HL-60/S4 treated with retinoic acid at 250 ng/mL for 4 days and 3 days (cell line): Measurements from ENCODE around the gene MGAT2.
"Not testable (repeated sequence)": the region's sequence is repeated elsewhere in the genome, so short reads cannot be mapped to it uniquely, and the experiment has no call there.

Source experiments
- in situ Hi-C: fragments of 300-500 bp; cut with MboI; formaldehyde crosslinking; loops from 2 replicates; pipeline ENCODE4 v1.7.0; 2022; ENCODE audit warnings: low sequenced_read_pairs

Gene MGAT2

GRCh38 chr14:49612251-49612650, 8.3 kb upstream of the MGAT2 start:
- in situ Hi-C loops: no loop called here

DNA sequence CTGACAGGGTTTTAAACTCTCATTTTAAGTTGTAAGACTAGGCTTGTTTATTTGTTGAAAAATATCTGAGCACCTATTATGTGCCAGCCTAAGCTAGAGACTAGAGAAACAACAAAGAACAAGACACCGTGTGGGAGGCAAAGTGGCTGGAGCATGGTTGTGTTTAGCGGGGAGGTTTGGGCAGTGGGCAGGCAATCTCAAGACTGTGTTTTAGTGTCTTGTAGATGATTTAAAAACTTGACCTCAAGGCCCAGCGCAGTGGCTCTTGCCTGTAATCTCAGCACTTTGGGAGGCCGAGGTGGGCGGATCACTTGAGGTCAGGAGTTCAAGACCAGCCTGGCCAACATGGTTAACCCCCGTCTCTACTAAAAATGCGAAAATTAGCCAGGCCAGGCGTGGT, 7.9 kb upstream of the MGAT2 start:
- in situ Hi-C loops: no loop called here

- in situ Hi-C loops: no loop called here
These were observed 6.4 kb upstream of the MGAT2 start for GRCh38 chr14:49614196-49614595.

GRCh38 chr14:49615776-49616175, 4.8 kb upstream of the MGAT2 start:
- in situ Hi-C loops: no loop called here

DNA sequence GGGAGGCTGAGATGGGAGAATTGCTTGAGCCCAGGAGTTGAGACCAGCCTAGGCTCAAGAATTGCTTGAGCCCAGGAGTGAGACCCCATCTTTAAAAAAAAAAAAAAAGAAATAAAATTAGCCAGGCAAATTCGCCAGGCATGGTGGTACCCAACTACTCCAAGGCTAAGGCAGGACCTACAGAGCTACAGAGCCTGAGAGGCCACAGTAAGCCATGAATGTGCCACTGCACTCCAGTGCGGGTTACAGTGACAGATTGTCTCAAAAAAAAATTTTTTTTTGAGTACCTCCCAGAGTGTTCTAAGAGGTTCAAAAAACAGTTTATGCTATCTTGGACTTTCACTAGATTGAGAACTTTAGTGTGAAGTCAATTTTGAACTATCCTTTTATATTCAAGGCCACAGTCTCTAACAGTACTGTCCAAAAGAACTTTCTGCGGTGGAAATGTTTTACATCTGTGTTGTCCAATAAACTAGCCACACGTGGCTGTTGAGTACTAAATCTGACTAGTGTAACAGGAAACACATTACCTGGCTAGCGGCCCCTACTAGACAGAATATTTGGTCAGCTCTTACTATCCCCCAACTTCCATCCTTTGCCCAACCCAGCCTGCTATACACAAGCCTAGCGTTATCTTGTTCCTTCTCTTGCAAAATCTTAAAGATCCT, 2.6 kb upstream of the MGAT2 start:
- in situ Hi-C loops: no loop called here

DNA sequence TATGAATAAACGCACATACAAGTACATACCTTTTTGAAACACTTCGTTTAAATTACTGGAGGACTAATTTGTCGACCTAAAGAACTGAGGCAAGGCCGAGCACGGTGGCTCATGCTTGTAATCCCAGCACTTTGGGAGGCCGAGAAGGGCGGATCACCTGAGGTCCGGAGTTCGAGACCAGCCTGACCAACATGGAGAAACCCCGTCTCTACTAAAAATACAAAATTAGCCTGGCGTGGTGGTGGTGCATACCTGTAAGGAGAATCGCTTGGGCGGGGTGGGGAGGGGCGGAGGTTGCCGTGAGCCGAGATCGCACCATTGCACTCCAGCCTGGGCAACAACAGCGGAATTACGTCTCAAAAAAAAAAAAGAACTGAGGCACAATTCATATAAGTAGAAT, 1.3 kb upstream of the MGAT2 start:
- in situ Hi-C loops: not testable (repeated sequence)

DNA sequence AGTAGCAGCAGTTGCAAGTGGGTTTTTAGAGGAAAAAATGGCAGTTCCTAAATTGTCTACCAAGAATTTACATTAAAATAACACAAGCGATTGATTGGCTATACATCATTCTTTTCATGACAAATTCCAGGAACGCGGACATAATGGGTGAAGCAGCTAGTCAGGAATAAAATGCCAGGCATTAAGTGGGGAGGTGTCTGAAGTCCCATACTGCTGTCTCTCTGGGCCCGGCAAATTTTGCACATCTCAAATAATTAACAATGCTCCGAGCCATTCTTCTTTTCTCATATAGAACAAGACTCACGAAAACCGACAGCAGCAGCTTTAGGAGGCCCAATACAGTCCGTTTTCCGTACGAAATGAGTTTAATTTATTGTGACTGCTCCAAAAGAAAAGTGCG, 869 bp upstream of the MGAT2 start:
- in situ Hi-C loops: no loop called here

DNA sequence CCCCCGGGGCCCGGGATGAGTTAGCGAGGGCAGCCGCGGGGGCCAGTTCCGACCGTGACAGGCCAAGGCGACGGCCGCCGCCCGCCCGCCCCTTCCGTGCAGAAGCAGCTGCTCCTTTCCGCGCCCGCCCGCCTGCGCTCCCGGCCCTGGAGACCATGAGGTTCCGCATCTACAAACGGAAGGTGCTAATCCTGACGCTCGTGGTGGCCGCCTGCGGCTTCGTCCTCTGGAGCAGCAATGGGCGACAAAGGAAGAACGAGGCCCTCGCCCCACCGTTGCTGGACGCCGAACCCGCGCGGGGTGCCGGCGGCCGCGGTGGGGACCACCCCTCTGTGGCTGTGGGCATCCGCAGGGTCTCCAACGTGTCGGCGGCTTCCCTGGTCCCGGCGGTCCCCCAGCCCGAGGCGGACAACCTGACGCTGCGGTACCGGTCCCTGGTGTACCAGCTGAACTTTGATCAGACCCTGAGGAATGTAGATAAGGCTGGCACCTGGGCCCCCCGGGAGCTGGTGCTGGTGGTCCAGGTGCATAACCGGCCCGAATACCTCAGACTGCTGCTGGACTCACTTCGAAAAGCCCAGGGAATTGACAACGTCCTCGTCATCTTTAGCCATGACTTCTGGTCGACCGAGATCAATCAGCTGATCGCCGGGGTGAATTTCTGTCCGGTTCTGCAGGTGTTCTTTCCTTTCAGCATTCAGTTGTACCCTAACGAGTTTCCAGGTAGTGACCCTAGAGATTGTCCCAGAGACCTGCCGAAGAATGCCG, 699 bp downstream of the MGAT2 start:
- in situ Hi-C loops: no loop called here

DNA sequence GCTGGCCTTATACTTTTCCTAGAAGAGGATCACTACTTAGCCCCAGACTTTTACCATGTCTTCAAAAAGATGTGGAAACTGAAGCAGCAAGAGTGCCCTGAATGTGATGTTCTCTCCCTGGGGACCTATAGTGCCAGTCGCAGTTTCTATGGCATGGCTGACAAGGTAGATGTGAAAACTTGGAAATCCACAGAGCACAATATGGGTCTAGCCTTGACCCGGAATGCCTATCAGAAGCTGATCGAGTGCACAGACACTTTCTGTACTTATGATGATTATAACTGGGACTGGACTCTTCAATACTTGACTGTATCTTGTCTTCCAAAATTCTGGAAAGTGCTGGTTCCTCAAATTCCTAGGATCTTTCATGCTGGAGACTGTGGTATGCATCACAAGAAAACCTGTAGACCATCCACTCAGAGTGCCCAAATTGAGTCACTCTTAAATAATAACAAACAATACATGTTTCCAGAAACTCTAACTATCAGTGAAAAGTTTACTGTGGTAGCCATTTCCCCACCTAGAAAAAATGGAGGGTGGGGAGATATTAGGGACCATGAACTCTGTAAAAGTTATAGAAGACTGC, 1.5 kb downstream of the MGAT2 start:
- in situ Hi-C loops: no loop called here

DNA sequence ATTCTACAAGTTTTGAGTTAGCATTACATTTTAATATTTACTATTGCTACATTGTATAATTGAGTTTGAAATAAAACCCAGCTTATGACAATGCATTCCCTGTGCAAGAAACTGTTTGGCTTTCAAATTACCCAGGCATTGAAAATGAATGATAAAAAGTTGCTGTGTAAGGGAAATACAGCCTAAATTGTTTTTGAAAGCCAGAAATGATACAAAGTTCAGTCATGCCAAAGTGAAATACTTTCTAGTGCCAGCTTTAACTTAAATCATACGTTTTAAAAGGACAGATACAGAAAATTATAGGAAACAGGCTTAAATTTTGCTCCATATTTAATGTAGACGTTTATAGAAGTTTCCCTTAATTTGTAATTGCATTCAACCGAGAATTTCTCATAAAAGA, 2.8 kb downstream of the MGAT2 start:
- in situ Hi-C loops: no loop called here

DNA sequence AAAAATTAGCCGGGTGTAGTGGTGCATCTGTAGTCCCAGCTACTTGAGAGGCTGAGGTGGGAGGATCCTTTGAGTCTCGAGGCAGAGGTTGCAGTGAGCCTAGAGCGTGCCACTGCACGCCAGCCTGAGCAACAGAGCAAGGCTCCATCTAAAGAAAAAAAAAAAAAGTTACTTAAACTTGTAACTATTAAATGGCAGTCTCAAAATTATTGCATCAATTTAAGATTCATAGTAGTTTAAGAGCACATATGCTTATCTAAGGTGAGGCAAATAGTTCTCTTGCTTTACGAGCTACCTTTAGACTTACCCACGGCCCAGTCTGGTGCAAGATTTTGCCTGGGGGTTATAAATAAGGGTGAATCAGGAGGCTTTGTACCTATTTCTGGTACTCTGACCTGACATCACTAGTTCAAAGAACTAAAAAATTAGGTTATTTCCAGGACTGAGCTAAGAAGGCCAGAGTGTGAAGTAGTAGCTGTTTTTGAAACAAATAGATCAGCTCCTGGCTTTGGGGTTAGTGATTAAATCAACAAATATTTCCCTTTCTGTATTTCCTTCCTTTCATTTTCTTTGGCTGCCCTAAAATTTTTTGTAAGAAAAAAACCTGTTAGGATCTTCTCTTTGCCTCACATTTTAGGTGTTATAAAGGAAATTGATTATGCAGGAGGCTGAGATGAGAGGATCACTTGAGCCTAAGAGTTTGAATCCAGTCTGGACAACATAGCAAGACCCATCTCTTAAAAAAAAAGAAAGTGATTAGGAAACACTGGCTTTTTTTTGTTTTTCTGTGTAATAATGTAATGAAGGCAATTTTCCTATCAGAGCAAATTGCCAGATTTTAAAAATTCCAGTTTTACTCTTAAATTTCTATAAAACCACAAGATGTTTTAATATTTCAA, 3.6 kb downstream of the MGAT2 start:
- in situ Hi-C loops: no loop called here

- in situ Hi-C loops: no loop called here
These were observed 13.3 kb downstream of the MGAT2 start for GRCh38 chr14:49633640-49634546.

DNA sequence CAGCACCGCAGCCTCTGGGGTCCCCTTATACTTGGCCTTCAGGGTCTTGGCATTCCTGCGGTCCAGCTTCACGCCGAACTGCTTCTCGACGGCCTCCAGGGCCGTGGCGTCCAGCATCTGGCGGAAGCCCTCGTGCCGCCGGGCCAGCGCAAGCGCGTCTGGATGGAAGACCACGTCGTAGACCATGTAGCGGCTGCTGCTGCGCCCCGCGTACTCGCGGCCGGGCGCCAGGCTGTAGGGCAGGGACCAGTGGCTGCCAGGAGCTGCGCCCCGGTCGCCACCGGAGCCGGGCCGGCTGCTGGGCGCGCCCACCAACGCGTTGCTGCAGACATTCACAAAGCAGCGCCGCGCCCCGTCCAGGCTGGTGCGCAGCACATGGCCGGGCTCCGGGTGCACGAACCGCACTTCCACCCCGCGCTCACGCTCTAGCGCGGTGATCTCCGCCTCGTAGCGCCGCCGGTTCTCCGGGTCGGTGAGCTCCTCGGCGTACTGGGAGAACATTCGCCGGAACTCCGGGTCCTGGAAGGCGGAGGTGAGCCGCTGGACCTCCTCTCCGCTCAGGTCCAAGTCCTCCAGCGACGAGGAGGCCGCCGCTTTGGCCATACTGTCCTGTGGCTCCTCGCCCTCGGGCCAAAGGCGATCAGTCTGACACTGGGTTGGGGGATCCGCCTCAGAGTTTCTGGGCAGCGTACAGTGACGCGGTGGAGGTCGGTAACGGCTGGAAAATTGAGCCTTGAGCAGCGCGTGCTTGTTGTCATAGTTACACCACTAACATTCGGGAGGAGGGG, 14.1 kb downstream of the MGAT2 start, which contains the start of gene DNAAF2:
TSS of gene DNAAF2 (minus strand) at position 698 of the 788 bp plus-strand sequence. CDS start at position 603, 95 bp downstream.
- in situ Hi-C loops: no loop called here

DNA sequence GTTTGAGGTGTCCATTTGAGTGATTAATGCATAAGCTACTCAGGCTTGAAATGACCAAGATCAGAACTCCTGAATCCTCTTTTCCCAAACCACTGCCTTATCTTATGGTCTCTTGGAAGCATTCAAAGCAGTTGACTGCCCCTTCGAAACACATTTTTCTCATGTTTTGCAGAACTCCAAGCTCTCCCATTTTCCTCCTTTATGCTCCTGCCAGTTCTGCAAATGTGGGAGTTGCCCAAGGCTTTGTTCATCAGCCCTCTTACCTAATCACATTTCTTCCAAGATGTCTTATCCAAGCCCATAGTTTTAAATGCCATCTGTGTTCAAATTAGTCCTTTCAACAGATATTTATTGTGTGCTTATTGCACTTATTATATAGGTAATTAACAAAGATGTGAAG, 16.3 kb downstream of the MGAT2 start:
- in situ Hi-C loops: no loop called here

- in situ Hi-C loops: no loop called here
These were observed 17.0 kb downstream of the MGAT2 start for GRCh38 chr14:49637534-49638078.

DNA sequence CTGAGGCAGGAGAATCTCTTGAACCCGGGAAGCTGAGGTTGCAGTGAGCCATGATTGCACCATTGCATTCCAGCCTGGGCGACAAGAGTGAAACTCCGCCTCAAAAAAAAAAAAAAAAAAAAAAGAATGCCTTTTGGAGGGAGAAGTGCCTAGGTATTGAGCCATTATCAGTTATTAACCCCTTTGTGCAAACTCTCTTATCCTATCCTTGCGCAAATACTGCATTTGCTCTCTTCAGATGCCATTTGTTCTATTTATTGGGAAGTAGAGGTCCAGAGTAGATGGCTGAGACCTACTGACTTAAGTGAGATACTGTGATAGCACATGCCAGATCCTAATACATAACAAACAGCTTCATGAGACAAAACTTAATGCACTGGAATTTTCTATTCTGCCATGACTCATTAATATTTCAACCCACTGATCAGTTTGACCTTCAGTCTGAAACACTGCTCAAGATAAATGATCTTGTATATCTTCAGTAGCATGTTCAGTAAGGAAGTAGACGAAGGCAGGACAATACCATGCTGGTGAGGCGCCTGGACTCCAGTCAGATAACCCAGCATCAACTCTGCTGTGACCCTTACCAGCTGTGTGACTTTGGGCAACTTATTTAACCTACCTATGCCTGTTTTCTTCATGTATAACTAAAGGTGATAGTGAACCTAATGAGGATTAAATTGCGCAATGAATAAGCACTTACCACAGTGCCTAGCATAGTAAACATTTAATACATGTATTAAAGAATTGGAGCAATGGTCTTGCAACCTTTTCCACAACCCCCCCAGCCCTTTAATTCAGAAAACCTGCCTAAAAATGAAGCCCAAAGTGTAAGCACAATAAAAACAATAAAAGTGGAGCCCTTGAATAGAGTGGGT, 20.2 kb downstream of the MGAT2 start:
- in situ Hi-C loops: no loop called here

- in situ Hi-C loops: no loop called here
These were observed 21.1 kb downstream of the MGAT2 start for GRCh38 chr14:49641697-49642129.

GRCh38 chr14:49642163-49642562, 21.6 kb downstream of the MGAT2 start:
- in situ Hi-C loops: no loop called here
